SK-N-SH treated with all-trans-retinoic acid at 6 μM for 48 hours (cell line): ENCODE data around the gene MYO1B.
A peak's percentile ranks its signal among the peaks of the same experiment; 100 is the strongest.

Source experiments
- ATAC-seq: fragments of 200-7000 bp; cut with Tn5 transposase; 3 replicates; pipeline ENCODE4 v1.9.1; 2020; ENCODE audit warnings: mild to moderate bottlenecking, moderate library complexity
- ARNTL ChIP-seq: fragments of 450-650 bp; formaldehyde crosslinking; IDR thresholded peaks from 2 replicates; pipeline ENCODE4 v1.5.0; 2020; ENCODE audit warnings: low read depth, mild to moderate bottlenecking, moderate library complexity, borderline replicate concordance
- BACH2 ChIP-seq: fragments of 250-450 bp; sonication (Bioruptor Pico); IDR thresholded peaks from 2 replicates; pipeline ENCODE4 v1.9.0; 2021; ENCODE audit warnings: mild to moderate bottlenecking, borderline replicate concordance
- CREB5 ChIP-seq: fragments of 250-450 bp; sonication (Bioruptor Pico); IDR thresholded peaks from 2 replicates; pipeline ENCODE4 v1.5.1; 2020; ENCODE audit warnings: low read depth, mild to moderate bottlenecking, moderate library complexity
- CSDC2 ChIP-seq: fragments of 250-450 bp; sonication (Bioruptor Pico); IDR thresholded peaks from 2 replicates; pipeline ENCODE4 v1.5.0; 2020; ENCODE audit warnings: mild to moderate bottlenecking, moderate library complexity
- CSRNP3 ChIP-seq: fragments of 250-450 bp; sonication (Bioruptor Pico); IDR thresholded peaks from 2 replicates; pipeline ENCODE4 v1.5.1; 2021; ENCODE audit warnings: mild to moderate bottlenecking, moderate library complexity
- GLIS3 ChIP-seq: fragments of 250-450 bp; sonication (Bioruptor Pico); IDR thresholded peaks from 2 replicates; pipeline ENCODE4 v1.5.0; 2020; ENCODE audit warnings: mild to moderate bottlenecking, moderate library complexity
- PATZ1 ChIP-seq: fragments of 250-450 bp; sonication (Bioruptor Pico); IDR thresholded peaks from 2 replicates; pipeline ENCODE4 v1.8.0; 2020; ENCODE audit warnings: mild to moderate bottlenecking, moderate library complexity, borderline replicate concordance
- PPARA ChIP-seq: fragments of 250-450 bp; sonication (Bioruptor Pico); IDR thresholded peaks from 2 replicates; pipeline ENCODE4 v1.5.0; 2020; ENCODE audit warnings: mild to moderate bottlenecking, borderline replicate concordance
- RARB ChIP-seq: fragments of 250-450 bp; sonication (Bioruptor Pico); IDR thresholded peaks from 2 replicates; pipeline ENCODE4 v1.8.0; 2021; ENCODE audit warnings: mild to moderate bottlenecking, moderate library complexity
- SNAI2 ChIP-seq: fragments of 250-450 bp; sonication (Bioruptor Pico); IDR thresholded peaks from 2 replicates; pipeline ENCODE4 v1.5.0; 2020; ENCODE audit warnings: mild to moderate bottlenecking, moderate library complexity
- TCF4 ChIP-seq: fragments of 250-450 bp; sonication (Bioruptor Pico); IDR thresholded peaks from 2 replicates; pipeline ENCODE4 v1.8.0; 2021; ENCODE audit warnings: mild to moderate bottlenecking, moderate library complexity, borderline replicate concordance
- TOX ChIP-seq: fragments of 250-450 bp; sonication (Bioruptor Pico); IDR thresholded peaks from 2 replicates; pipeline ENCODE4 v1.8.0; 2021; ENCODE audit warnings: mild to moderate bottlenecking, moderate library complexity, borderline replicate concordance
- TSHZ2 ChIP-seq: fragments of 250-450 bp; sonication (Bioruptor Pico); IDR thresholded peaks from 2 replicates; pipeline ENCODE4 v1.5.0; 2020; ENCODE audit warnings: mild to moderate bottlenecking, moderate library complexity
- ZC3H10 ChIP-seq: fragments of 250-450 bp; sonication (Bioruptor Pico); IDR thresholded peaks from 2 replicates; pipeline ENCODE4 v1.5.1; 2021; ENCODE audit warnings: mild to moderate bottlenecking, moderate library complexity
- ZFP3 ChIP-seq: fragments of 250-450 bp; sonication (Bioruptor Pico); IDR thresholded peaks from 2 replicates; pipeline ENCODE4 v1.5.0; 2020; ENCODE audit warnings: mild to moderate bottlenecking, moderate library complexity
- ZNF565 ChIP-seq: fragments of 450-650 bp; formaldehyde crosslinking; conservative IDR thresholded peaks from 2 replicates; pipeline ENCODE4 v1.5.0; 2020; ENCODE audit warnings: low read depth, mild to moderate bottlenecking, moderate library complexity
- ZNF70 ChIP-seq: fragments of 450-650 bp; formaldehyde crosslinking; IDR thresholded peaks from 2 replicates; pipeline ENCODE4 v1.5.0; 2020; ENCODE audit warnings: mild to moderate bottlenecking, moderate library complexity
- ZNF8 ChIP-seq: fragments of 450-650 bp; formaldehyde crosslinking; IDR thresholded peaks from 2 replicates; pipeline ENCODE4 v1.5.0; 2020; ENCODE audit warnings: mild to moderate bottlenecking, moderate library complexity

Gene MYO1B

GRCh38 chr2:191345788-191346187 lies 100.6 kb downstream of the MYO1B start (continued):
- no peak for TF ChIP-seq PPARA (CRISPR knock-in tag)

GRCh38 chr2:191347154-191347553 lies 102.0 kb downstream of the MYO1B start:
- TF ChIP-seq CREB5 (CRISPR knock-in tag) (no peak), ARNTL (CRISPR knock-in tag) (no peak)
- TF ChIP-seq, all 23 proteins: peak for 0
- ATAC-seq: no peak

GRCh38 chr2:191347881-191348280 lies 102.7 kb downstream of the MYO1B start:
- TF ChIP-seq PATZ1 (CRISPR knock-in tag) (no peak), ZNF8 (CRISPR knock-in tag) (no peak), PPARA (CRISPR knock-in tag) (no peak), GLIS3 (CRISPR knock-in tag) (no peak), TSHZ2 (CRISPR knock-in tag) (no peak), ZC3H10 (CRISPR knock-in tag) (no peak), TCF4 (CRISPR knock-in tag) (no peak), TOX (CRISPR knock-in tag) (no peak), CSRNP3 (no peak)
- no peak for ATAC-seq

GRCh38 chr2:191349990-191350389 lies 104.8 kb downstream of the MYO1B start:
- no peak for TF ChIP-seq TCF4 (CRISPR knock-in tag)
- no peak for TF ChIP-seq ZNF8 (CRISPR knock-in tag)
- TF ChIP-seq TOX (CRISPR knock-in tag): no peak
- no peak for TF ChIP-seq ZC3H10 (CRISPR knock-in tag)
- TF ChIP-seq ZFP3 (CRISPR knock-in tag): no peak
- TF ChIP-seq RARB (CRISPR knock-in tag): no peak
- no peak for TF ChIP-seq SNAI2
- TF ChIP-seq GLIS3 (CRISPR knock-in tag): no peak
- no peak for TF ChIP-seq PPARA (CRISPR knock-in tag)
- TF ChIP-seq BACH2 (CRISPR knock-in tag): no peak
- TF ChIP-seq CSDC2 (CRISPR knock-in tag): no peak
- TF ChIP-seq, all 23 proteins: peak for 0
- ATAC-seq: no peak

GRCh38 chr2:191350826-191351225 lies 105.6 kb downstream of the MYO1B start:
- TF ChIP-seq CSDC2 (CRISPR knock-in tag) (no peak), RARB (CRISPR knock-in tag) (no peak), BACH2 (CRISPR knock-in tag) (no peak), ZNF70 (no peak), CREB5 (CRISPR knock-in tag) (no peak), ZNF565 (CRISPR knock-in tag) (no peak), TCF4 (CRISPR knock-in tag) (no peak), CSRNP3 (no peak), ZC3H10 (CRISPR knock-in tag) (no peak)
- peak; percentile 51 for ATAC-seq
